Mesenteric fat pad (tissue), 1 donor: ENCODE data around the gene PCSK1N. TPM values are rescaled to one million over a fixed set of nuclear protein-coding genes. Genes with fewer than 3 reads are reported as not detected.
"Not testable (repeated sequence)": the region's sequence is repeated elsewhere in the genome, so short reads cannot be mapped to it uniquely, and the experiment has no call there.

Experiments used
- DNase-seq: peaks from one replicate; pipeline ENCODE4 v3.0.0-alpha.2; 2020; ENCODE audit warnings: low spot score
- long read RNA-seq: library from polyadenylated mRNA; unstranded; transcript quantifications from one replicate; pipeline ENCODE4 v2.0.0, GENCODE V29; 2020
- total RNA-seq: library from RNA; stranded (reverse); fragmentation: NEBNext Ultra II Directional; extraction: Animal tissue kit (Norgen Biotek cat#: 25700); gene quantifications from one replicate; pipeline ENCODE4 v1.2.1, GENCODE V29; 2021
- donor health status: DM: yes; HTN: yes; CAD: no.

Gene PCSK1N, protein sequence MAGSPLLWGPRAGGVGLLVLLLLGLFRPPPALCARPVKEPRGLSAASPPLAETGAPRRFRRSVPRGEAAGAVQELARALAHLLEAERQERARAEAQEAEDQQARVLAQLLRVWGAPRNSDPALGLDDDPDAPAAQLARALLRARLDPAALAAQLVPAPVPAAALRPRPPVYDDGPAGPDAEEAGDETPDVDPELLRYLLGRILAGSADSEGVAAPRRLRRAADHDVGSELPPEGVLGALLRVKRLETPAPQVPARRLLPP
- total RNA-seq = not detected
- long read RNA-seq = 0 reads

DNA sequence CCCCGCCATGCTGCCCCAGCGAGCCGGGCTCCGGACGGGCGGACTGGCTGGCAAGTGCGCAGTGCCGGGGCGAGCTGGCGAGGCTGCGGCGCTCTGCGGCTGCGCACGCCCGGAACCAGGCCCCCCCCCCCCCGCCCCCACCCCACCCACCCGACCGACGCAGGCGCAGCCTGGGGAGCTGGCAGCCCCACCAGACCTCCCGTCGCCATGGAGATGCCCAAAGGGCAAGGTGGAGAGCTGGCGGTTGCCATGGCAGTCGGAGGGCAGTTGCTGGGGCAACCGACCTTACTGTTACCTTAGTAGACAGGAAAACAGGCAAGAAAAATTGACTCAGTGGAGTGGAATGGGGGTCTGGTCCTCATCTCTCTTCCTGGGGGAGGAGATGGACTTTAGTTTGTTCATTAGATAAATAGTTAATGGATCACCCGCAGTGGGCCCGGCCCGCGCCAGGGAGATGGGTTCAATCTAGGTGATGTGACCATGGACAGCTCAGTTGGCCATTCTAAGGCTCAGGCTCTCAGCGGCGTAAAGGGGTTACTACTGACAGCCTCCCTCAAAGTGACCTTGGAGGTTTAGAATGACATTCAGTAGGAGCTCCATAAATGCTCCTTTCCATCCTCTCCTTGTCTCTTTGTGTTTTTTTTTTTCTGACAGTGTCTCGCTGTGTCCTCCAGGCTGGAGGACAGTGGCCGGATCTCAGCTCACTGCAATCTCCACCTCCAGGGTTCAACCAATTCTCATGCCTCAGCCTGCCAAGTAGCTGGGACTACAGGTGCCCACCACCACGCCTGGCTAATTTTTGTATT, at the start of gene PCSK1N:
Gene PCSK1N, minus strand, starts transcription at position 87 of the 806 bp plus-strand sequence. Its CDS starts 78 bp downstream, at position 9.
- DNase-seq = no peak

DNA sequence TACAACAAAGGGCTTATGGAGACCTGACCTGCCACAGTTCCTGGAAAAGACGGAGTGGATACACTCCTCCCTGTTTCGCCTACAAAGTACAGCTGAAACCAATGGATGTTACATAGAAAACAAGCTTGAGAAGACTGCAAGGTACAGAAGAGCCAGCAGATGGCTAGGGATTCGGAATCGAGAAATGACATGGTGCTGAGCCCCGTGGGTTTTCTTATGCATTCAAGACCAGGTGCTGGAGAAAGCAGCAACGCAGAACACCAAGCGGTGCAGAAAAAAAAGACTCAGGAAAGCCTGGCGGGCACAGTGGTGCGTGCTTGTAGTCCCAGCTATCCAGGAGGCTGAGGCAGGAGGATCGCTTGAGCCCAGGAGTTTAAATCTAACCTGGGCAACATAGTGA, 48.3 kb upstream of the PCSK1N start:
- peak; percentile 45 for DNase-seq

DNA sequence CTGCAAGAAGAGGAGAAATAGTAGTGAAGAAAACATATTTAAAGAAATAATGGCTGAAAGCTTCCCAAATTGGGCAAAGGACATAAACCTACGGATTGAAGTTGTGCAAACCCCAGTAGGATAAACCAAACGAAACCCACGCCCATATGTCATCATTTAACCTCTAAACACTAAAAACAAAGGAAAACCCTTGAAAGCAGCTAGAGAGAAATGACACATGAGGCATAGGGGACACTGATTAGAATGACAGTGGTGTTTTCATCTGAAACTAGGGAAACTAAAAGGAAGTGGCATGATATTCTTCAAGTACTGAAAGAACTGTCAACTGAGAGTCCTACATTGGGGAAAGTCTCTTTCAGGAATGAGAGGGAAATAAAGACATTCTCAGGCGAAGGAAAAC, 41.5 kb upstream of the PCSK1N start:
- DNase-seq = not testable (repeated sequence)

DNA sequence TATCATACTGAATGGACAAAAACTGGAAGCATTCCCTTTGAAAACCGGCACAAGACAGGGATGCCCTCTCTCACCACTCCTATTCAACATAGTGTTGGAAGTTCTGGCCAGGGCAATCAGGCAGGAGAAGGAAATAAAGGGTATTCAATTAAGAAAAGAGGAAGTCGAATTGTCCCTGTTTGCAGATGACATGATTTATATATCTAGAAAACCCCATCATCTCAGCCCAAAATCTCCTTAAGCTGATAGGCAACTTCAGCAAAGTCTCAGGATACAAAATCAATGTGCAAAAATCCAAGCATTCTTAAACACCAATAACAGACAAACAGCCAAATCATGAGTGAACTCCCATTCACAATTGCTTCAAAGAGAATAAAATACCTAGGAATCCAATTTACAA, 36.6 kb upstream of the PCSK1N start:
- not testable (repeated sequence) for DNase-seq

DNA sequence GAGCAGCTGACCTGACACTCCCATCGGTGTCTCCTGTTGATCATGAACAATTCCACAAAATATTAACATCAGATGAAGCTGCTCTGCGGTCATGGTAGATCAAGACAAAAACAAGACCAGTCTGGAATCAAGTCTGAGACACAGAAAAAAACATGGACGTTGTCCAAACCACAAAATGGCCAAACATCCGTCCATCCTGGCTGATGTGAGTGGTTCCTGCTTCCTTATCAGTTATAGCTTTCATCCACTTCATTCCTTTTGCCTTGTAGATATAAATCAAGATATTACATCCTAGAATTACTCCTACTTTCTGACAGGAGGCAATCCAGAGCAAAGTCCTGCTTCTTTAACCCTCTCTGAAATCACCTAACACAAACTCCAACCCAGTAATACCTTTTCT, 28.8 kb upstream of the PCSK1N start:
- no peak for DNase-seq

DNA sequence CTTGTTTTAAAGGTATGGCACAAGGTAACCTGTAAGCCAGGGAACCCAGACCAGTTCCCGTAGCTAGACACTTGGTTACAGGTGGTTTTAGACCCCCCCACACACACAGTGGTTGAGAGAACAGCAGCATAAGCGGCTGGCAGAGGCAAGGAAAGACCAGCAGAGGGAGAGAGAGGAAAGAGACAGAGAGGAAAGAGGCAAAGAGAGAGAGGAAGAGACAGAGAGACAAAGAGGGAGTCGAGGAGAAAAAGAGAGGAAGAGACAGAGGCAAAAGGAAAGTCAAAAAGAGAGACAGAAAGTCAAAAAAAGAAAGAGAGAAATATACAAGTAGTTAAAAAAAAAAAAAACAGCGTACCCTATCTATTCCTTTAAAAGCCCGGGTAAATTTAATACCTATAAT, 19.5 kb upstream of the PCSK1N start:
- no peak for DNase-seq

DNA sequence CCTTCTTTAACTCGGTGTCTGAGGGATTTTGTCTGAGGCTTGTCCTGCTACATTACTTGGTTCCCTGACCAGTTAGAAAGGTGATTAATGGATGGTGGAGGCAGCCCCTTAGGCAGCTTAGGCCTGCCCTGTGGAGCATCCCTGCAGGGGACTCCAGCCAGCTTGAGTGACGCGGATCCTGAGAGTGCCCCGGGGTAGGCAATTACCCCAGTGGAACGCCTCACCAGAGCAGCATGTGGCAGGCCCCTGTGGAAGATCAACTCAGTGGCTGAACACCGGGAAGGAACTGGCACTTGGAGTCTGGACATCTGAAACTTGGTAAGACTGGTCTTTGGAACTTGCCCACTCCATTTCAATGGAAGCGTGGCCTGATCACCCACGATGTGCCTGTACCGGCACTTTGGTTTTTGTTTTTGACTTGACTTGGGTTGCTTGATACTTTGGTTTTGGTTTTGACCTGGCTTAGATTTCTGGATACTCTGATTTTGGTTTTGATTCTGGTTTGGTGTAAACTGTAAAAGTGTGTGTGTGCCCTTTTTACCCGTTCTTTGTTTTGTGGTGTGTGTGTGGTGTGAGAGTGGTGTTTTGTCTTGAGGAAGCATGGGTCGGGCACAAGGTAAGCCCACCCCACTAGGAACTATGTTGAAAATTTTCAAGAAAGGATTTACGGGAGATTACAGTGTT, 18.9 kb upstream of the PCSK1N start:
- not testable (repeated sequence) for DNase-seq

DNA sequence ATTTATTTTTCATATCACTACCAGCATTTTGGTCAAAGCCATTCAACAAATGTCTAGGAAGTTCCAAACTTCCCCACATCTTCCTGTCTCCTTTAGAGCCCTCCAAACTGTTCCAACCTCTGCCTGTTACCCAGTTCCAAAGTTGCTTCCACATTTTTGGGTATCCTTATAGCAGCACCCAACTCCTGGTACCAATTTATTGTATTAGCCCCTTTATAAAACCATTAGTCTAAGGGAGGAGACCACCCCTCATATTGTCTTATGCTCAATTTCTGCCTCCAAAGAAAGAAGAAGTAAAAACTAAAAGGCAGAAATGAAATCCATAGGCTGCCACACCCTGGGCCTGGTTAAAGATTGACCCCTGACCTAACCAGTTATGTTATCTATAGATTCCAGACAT, 18.1 kb upstream of the PCSK1N start:
- not testable (repeated sequence) for DNase-seq

DNA sequence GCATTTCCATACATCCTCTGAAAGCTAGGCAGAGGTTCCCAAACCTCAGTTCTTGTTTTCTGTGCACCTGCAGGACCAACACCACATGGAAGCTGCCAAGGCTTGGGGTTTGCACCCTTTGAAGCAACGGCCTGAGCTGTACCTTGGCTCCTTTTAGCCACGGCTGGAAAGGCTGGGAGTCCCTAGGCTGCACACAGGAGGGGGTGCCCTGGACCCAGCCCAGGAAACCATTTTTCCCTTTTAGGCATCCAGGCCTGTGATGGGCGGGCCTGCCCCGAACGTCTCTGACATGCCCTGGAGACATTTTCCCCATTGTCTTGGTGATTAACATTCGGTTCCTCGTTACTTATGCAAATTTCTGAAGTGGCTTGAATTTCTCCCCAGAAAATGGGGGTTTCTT, 17.4 kb upstream of the PCSK1N start:
- DNase-seq = no peak

DNA sequence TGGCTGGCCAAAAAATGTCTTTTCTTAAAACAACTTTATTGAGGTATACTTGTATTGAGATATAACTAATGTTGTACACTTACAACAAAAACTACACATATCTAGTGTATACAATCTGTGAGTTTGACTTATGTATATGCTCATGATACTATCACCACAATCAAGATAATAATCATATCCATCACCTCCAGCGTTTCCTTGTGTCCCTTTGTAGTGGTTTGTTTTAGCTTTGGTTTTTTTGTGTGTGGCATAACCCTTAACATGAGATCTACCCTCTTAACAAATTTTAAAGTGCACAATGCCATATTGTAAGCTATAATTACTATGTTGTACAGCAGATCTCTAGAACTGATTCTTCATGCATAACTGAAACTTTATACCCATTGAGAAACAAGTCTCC, 13.4 kb upstream of the PCSK1N start:
- DNase-seq = no peak

DNA sequence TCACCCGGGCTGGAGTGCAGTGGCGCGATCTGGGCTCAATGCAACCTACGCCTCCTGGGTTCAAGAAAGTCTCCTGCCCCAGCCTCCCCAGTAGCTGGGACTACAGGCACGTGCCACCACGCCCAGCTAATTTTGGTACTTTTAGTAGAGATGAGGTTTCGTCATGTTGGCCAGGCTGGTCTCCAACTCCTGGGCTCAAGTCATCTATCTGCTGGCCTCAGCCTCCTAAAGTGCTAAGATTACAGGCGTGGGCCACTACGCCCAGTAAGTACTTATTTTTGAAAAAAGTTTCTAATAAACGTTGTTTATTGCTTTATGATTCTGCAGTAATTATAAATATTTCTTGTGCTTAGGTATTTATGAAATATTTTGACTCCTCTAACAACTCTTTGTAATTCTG, 4.3 kb upstream of the PCSK1N start:
- DNase-seq = no peak

DNA sequence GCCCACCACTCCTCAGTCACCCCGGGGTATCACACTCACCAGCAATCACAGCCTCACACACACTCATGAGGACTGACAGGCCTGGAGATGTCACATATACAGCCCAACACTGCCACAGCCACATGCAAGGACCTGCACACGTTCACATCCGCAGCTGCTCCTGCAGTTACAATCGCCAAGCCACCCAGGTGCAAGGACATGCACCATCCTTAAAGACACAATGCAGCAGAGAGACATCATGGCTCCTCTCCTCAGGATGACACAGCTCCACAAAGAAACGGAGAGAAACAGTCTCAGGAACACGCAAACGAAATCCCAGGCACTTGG, 1.1 kb downstream of the PCSK1N start:
- DNase-seq = no peak

DNA sequence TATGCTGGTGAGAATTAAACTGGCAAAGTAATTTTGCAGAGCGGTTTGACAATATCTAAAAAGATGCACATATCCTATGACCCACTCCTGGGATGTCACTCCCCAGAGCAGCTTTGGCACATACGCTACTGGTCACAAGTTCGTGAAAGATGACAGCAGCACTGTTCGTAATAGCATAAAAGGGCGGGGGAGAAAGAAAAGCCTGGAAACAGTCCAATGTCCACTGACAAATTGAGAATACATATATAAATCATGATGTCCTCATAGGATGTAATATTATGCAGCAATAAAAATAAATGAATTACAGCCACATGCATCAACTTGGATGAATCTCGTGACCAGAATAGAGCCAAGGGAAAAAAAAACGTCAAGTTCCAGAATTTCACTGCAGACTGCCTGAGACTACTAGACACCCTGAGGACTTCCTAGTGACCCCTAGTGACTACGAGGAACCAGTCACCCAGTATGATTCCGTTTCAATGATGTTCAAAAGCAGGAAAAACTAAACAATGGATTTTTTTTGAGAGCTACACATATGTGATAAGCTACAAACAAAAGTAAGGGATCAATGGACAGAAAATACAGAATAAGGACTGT, 1.8 kb downstream of the PCSK1N start:
- no peak for DNase-seq

DNA sequence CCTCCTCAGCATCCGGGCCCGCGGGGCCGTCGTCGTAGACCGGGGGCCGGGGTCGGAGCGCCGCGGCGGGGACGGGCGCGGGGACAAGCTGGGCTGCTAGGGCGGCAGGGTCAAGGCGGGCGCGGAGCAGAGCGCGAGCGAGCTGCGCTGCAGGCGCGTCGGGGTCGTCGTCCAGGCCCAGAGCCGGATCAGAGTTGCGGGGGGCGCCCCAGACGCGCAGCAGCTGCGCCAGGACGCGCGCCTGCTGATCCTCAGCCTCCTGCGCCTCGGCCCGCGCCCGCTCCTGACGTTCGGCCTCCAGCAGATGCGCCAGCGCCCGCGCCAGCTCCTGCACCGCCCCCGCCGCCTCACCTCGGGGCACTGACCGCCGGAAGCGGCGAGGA, 3.5 kb downstream of the PCSK1N start:
- DNase-seq = no peak

DNA sequence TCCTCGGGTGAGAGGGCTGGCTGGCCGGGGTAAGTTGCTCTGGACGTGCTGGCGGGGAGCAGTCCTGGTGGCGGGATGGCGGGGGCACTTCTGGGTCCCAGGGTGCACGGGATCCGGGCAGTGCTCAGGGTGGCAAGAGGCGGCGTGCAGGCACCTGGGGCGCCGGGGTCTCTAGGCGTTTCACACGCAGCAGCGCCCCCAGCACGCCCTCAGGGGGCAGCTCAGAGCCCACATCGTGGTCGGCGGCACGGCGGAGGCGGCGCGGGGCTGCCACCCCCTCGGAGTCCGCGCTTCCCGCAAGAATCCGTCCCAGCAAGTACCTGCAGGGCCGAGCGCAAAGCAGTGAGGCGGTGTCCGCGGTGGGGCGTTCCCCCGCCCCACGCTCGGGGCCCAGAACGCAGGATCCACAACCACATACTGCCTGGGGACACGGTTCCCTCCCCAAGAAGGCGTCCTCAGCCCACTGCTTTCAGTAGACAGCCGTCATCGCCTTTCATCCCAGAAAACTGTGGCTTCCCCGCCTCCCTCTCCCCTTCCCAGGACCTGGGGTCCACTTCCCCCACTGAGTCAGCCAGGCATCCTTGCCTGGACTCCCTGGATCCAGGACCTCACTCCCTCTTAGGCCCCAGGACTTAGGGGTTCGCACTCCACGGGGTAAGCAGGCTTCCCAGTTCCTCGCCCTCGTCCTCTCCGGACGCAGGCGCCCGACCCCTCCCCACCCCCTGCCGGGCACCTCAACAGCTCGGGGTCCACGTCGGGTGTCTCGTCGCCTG, 4.1 kb downstream of the PCSK1N start:
- DNase-seq = no peak

DNA sequence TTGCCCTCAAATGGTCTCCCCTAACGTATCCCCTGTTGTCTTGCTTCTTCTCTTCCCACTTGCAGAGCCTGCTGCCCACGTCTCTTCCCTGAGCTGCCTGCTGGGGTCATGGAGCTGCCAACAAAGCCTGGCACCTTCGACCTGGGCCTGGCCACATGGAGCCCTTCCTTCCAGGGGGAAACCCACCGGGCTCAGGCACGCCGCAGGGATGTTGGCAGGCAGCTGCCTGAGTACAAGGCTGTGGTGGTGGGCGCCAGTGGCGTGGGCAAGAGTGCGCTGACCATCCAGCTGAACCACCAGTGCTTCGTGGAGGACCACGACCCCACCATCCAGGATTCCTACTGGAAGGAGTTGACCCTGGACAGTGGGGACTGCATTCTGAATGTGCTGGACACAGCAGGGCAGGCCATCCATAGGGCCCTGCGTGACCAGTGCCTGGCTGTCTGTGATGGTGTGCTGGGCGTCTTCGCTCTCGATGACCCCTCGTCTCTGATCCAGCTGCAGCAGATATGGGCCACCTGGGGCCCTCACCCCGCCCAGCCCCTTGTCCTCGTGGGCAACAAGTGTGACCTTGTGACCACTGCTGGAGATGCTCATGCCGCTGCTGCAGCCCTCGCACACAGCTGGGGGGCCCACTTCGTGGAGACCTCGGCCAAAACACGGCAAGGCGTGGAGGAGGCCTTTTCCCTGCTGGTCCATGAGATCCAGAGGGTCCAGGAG, 6.2 kb downstream of the PCSK1N start:
- no peak for DNase-seq

DNA sequence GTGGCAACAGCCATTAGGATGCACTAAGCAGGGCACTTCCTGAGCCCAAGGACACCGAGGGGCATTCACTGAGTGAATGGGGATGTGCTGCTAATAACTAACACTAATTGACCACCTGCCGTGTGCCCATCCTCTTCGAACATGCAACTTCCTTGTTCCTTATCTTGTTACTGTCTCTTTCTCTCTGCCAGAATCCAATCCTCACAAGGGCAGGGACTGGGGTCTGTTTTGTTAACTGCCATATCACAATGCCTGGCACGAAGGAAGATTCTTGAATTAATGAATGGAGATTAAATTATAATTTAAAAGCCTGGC, 7.8 kb downstream of the PCSK1N start:
- no peak for DNase-seq

DNA sequence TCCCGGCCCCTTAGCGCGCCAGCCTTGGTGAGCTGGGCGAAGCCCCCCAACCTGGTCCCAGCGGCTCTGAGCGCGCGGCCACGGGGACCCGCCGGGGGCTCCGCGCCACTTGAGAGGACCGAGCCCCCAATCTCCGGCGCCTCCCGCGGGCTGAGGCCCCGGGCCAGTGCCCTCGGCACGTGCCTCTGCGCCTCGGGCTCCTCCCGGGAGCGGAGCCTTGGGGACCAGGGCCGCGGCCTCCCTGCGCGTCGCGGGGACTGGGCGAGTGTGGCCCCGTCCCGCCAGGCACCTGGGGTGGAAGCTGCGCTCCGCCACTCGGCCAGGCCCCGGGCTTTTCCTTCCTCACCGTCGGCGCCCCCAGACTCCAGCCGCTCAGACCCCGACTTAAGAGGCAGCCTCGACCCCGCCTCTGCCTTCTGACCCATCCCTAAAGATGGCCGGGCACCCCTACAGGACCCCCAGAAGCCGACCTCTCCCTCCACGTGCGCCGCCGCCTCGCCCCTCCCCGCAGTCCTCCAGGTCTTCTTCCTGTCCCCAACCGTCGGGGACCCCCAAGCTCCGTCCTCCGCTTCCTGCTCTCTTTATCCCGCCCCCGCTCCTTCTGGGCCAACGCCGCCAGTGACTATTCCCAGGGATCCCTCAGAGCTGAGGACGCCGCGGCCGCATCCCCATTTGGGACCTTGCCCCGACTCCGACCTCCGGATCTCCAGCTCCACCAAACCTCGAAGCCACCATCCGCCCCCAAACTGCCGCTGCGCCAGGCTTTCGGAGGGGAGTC, 8.3 kb downstream of the PCSK1N start:
- DNase-seq = no peak

DNA sequence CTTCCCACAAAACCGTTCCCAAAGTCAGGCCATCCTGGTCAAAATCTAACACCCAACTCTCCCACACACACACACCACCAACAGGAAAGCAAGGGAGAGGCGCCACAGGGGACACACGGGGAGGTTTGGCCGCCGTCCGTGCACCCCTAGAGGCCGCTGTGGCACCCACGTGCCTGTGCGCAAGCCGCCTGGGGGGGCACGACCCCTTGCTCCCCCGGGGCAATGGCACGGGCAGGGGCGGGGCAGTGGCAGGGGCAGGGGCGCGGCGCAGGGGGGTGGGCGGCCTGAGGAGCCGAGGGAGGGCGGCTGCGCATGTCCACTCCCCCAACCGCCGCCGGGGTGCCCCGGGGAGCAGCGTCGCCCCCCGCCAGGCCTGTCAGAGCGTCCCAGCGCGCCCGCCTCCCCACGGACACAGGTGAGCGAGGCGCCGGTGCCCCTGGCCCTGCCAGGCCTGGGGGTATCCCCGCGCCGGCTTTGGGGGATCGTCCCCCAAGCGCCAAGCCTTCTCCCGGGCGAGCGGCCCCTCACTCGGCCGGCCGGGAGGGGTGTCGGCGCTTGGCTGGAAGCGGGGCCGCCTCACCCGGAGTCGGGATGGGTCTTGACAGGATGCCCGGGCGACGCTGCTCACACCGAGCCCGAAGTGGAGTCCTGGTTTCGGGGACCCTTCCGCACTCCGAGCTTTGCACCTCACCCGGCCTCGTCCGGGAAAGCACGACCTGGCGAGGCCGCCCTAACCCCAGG, 9.1 kb downstream of the PCSK1N start, which contains the start of gene ERAS:
Gene ERAS, plus strand, starts transcription at position 379 of the 741 bp plus-strand sequence. CDS start 2,611 bp downstream, outside the sequence.
- DNase-seq = no peak
